SU-DHL-6 (cell line): Measurements from ENCODE around the gene MAEL.

ENCODE experiments used
- H2AFZ ChIP-seq: fragments of 200-600 bp; sonication (generic); 2 replicates; pipeline ENCODE4 v1.6.1; 2014; ENCODE audit warnings: low read depth, mild to moderate bottlenecking, moderate library complexity, mixed read lengths, antibody characterized with exemption, low read length; ENCODE audit not compliant: severe bottlenecking
- H3F3A ChIP-seq: fragments of 200-600 bp; shearing (Covaris generic); 2 replicates; pipeline ENCODE4 v1.6.0; 2016; ENCODE audit warnings: antibody characterized with exemption, mild to moderate bottlenecking; ENCODE audit not compliant: insufficient read depth
- H3K27ac ChIP-seq: fragments of 200-600 bp; sonication (generic); 2 replicates; pipeline ENCODE4 v1.5.1; 2016; ENCODE audit warnings: low read depth, mild to moderate bottlenecking, low read length, moderate library complexity, mixed read lengths
- H3K27me3 ChIP-seq: fragments of 200-600 bp; sonication (generic), shearing (Covaris generic); 2 replicates; pipeline ENCODE4 v1.6.0; 2014; ENCODE audit warnings: mild to moderate bottlenecking, low read length
- H3K36me3 ChIP-seq: fragments of 200-600 bp; sonication (generic); 2 replicates; pipeline ENCODE4 v1.6.1; 2014; ENCODE audit warnings: mild to moderate bottlenecking, low read length, mixed read lengths
- H3K4me2 ChIP-seq: fragments of 300-600, 200-600 bp; shearing (Covaris generic), sonication (generic); 2 replicates; pipeline ENCODE4 v1.6.0; 2014; ENCODE audit warnings: low read length, low read depth, mild to moderate bottlenecking; ENCODE audit not compliant: poor library complexity, severe bottlenecking
- H3K4me3 ChIP-seq: fragments of 200-600 bp; sonication (generic); 2 replicates; pipeline ENCODE4 v1.5.1; 2014; ENCODE audit warnings: antibody characterized with exemption, low read length, mild to moderate bottlenecking, mixed read lengths; ENCODE audit not compliant: insufficient read depth, poor library complexity, severe bottlenecking
- H3K79me2 ChIP-seq: fragments of 200-600 bp; sonication (generic); 2 replicates; pipeline ENCODE4 v1.6.1; 2014; ENCODE audit warnings: mild to moderate bottlenecking, low read length, moderate library complexity; ENCODE audit not compliant: insufficient read depth
- H3K9ac ChIP-seq: fragments of 200-600 bp; sonication (generic); 2 replicates; pipeline ENCODE4 v1.7.0; 2014; ENCODE audit warnings: mild to moderate bottlenecking, low read length
- H3K9me2 ChIP-seq: fragments of 200-600 bp; sonication (generic); replicated peaks from 2 replicates; pipeline ENCODE4 v1.6.1; 2014; ENCODE audit warnings: low read length; ENCODE audit not compliant: insufficient read depth
- H3K9me3 ChIP-seq: fragments of 200-600 bp; sonication (generic); 2 replicates; pipeline ENCODE4 v1.6.1; 2014; ENCODE audit warnings: low read length, mixed read lengths; ENCODE audit not compliant: insufficient read depth
- H4K20me1 ChIP-seq: fragments of 200-600 bp; sonication (generic); 2 replicates; pipeline ENCODE4 v1.6.1; 2014; ENCODE audit warnings: low read depth, mild to moderate bottlenecking, antibody characterized with exemption, low read length, moderate library complexity, mixed read lengths
- CTCF ChIP-seq: fragments of 200-600 bp; sonication (generic); IDR thresholded peaks from one replicate; pipeline ENCODE4 v1.5.1; 2017; ENCODE audit warnings: antibody characterized with exemption, mild to moderate bottlenecking, low read length, moderate library complexity; ENCODE audit not compliant: insufficient read depth, poor library complexity, severe bottlenecking
- EZH2phosphoT487 ChIP-seq: fragments of 200-600 bp; sonication (generic), shearing (Covaris generic); conservative IDR thresholded peaks from 2 replicates; pipeline ENCODE4 v1.6.1; 2018; ENCODE audit warnings: mild to moderate bottlenecking, antibody characterized with exemption, low read length, moderate library complexity, mixed read lengths

MAEL gene

GRCh38 chr1:167054531-167054930, 65.5 kb downstream of the MAEL start:
- no peak overlapping the region for H2AFZ ChIP-seq

GRCh38 chr1:167054946-167055630, 66.0 kb downstream of the MAEL start:
- Histone ChIP-seq H4K20me1 (no peaks in the 10 kb centered on the region), H2AFZ (no peak overlapping the region), H3K9me3 (no peaks in the 10 kb centered on the region), H3K27ac (no peak overlapping the region), H3K9me2 (no peaks in the 10 kb centered on the region), H3K4me3 (no peak overlapping the region), H3K27me3 (no peaks in the 10 kb centered on the region), H3K36me3 (no peaks in the 10 kb centered on the region), H3K9ac (no peak overlapping the region), H3F3A (no peaks in the 10 kb centered on the region), H3K4me2 (no peak overlapping the region), H3K79me2 (no peaks in the 10 kb centered on the region)
- no peak for TF ChIP-seq CTCF

More at GRCh38 chr1:167054531-167054930, 65.5 kb downstream of the MAEL start:
- H3K36me3 ChIP-seq, result no peaks in the 10 kb centered on the region
- H3K4me2 ChIP-seq, result no peak overlapping the region
- H3K9ac ChIP-seq, result no peak overlapping the region
- H3K4me3 ChIP-seq, result no peak overlapping the region
- no peaks in the 10 kb centered on the region for H3K27me3 ChIP-seq
- TF ChIP-seq EZH2phosphoT487 (no peak), CTCF (no peak)
- H3K79me2 ChIP-seq, result no peaks in the 10 kb centered on the region
- H3K27ac ChIP-seq, result no peak overlapping the region
- H3K9me3 ChIP-seq, result no peaks in the 10 kb centered on the region
- H4K20me1 ChIP-seq, result no peaks in the 10 kb centered on the region
- no peaks in the 10 kb centered on the region for H3F3A ChIP-seq
- no peaks in the 10 kb centered on the region for H3K9me2 ChIP-seq

- Histone ChIP-seq H3K9me2 (no peaks in the 10 kb centered on the region), H4K20me1 (no peaks in the 10 kb centered on the region), H3K27ac (no peak overlapping the region), H3K79me2 (no peaks in the 10 kb centered on the region), H3K27me3 (no peaks in the 10 kb centered on the region), H3K9me3 (no peaks in the 10 kb centered on the region), H3K36me3 (no peaks in the 10 kb centered on the region), H3K9ac (no peak overlapping the region), H3F3A (no peaks in the 10 kb centered on the region), H2AFZ (no peak overlapping the region), H3K4me3 (no peak overlapping the region), H3K4me2 (no peak overlapping the region)
- TF ChIP-seq CTCF (no peak), EZH2phosphoT487 (no peak)
Observed at GRCh38 chr1:167056529-167057231, 67.6 kb downstream of the MAEL start.
